Measurements from ENCODE around the gene PCMT1.
A peak's percentile ranks its signal among the peaks of the same experiment; 100 is the strongest.
"Not testable (repeated sequence)": the region's sequence is repeated elsewhere in the genome, so short reads cannot be mapped to it uniquely, and the experiment has no call there.

Gene PCMT1

DNA sequence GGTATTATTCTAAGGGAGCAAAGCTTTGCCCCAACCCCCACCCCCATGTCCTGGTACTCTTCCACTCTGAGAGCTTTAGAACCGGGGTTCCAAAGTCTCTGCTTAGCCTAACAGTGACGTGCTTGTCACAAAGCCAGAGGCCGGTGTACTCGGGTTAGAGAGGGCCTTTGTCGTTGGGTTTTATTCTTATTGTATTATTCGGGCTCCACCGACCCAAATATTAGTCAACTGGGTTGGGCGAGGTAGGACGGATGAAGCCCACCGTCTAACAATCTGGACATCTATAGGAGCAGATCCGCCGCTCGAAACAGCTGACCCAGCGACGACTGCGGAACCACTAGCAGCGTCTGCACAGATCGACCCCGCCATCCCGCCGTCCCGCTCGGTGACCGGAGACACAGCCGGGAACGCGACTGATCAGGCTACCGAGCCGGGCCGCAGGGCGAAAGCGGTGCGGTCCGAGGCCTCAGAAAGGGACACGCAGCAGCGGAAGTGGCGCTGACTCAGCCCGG, 403 bp upstream of the PCMT1 start:
- Histone ChIP-seq H3K4me3 (ENCODE audit: insufficient read depth, low read depth, low read length, poor library complexity, severe bottlenecking) (peak overlapping the region; percentile 96), H3K27ac (ENCODE audit: insufficient read depth, low read length, poor library complexity, severe bottlenecking) (peak overlapping the region; percentile 83), H3K4me1 (ENCODE audit: control insufficient read depth, insufficient read depth, low read length, poor library complexity, severe bottlenecking) (peaks cover 24% of the 10 kb centered on the region)
- not testable (repeated sequence) for H3K27me3 ChIP-seq (replicated peaks; ENCODE audit: control insufficient read depth, insufficient read depth, low read length, poor library complexity, severe bottlenecking); H3K36me3 ChIP-seq (ENCODE audit: control insufficient read depth, insufficient read depth, low read length); H3K9me3 ChIP-seq (ENCODE audit: control insufficient read depth, low read length); DNase-seq

DNA sequence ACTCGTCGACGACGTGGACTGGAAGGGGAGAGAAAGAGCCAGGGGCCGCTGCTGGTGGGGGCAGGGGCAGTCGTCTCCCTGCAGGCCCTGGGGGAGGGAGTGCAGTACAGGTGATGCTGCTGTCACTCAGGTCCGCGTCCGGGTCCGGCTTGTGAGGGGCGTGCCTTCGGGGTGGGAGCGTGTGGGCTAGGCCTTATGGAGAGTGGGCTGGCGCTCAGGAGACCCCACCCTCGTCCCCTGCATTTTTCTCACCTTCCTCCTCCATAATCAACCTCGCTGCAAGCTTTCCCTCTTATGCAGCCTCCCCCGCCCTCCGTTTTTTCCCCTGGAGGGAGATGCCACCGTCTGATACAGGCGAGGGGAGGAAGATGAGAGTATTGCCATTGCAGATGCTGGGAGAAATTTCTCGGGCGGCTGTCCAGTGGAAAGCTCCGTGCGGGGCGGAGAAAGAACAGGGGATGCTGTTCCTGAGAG, 632 bp downstream of the PCMT1 start:
- DNase-seq: peak; percentile 16 to 32 (median 31)
- Histone ChIP-seq H3K27ac (ENCODE audit: insufficient read depth, low read length, poor library complexity, severe bottlenecking) (peak overlapping the region; percentile 83), H3K36me3 (ENCODE audit: control insufficient read depth, insufficient read depth, low read length) (no peaks in the 10 kb centered on the region), H3K9me3 (ENCODE audit: control insufficient read depth, low read length) (no peaks in the 10 kb centered on the region), H3K27me3 (replicated peaks; ENCODE audit: control insufficient read depth, insufficient read depth, low read length, poor library complexity, severe bottlenecking) (no peaks in the 10 kb centered on the region), H3K4me3 (ENCODE audit: insufficient read depth, low read depth, low read length, poor library complexity, severe bottlenecking) (peak overlapping the region; percentile 96), H3K4me1 (ENCODE audit: control insufficient read depth, insufficient read depth, low read length, poor library complexity, severe bottlenecking) (peaks cover 22% of the 10 kb centered on the region)

- no peak overlapping the region for H3K27ac ChIP-seq (ENCODE audit: insufficient read depth, low read length, poor library complexity, severe bottlenecking)
- no peaks in the 10 kb centered on the region for H3K36me3 ChIP-seq (ENCODE audit: control insufficient read depth, insufficient read depth, low read length)
- no peak for DNase-seq
- H3K27me3 ChIP-seq (replicated peaks; ENCODE audit: control insufficient read depth, insufficient read depth, low read length, poor library complexity, severe bottlenecking): no peaks in the 10 kb centered on the region
- H3K9me3 ChIP-seq (ENCODE audit: control insufficient read depth, low read length): no peaks in the 10 kb centered on the region
- H3K4me3 ChIP-seq (ENCODE audit: insufficient read depth, low read depth, low read length, poor library complexity, severe bottlenecking): no peak overlapping the region
- peaks cover 17% of the 10 kb centered on the region for H3K4me1 ChIP-seq (ENCODE audit: control insufficient read depth, insufficient read depth, low read length, poor library complexity, severe bottlenecking)
These were observed 1.7 kb downstream of the PCMT1 start for GRCh38 chr6:149751239-149751638.

DNA sequence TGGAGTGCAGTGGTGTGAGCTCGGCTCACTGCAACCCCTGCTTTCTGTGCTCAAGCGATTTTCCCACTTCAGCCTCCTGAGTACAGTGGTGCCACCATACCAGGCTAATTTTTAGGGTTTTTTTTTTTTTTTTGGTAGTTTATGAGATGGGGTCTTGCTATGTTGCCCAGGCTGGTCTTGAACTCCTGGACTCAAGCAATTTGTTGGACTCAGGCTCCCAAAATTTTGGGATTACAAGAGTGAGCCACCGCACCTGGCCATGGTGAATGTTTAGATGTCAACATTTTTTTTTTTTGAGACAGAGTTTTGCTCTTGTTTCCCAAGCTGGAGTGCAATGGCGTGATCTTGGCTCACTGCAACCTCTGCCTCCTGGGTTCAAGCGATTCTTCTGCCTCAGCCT, 2.4 kb downstream of the PCMT1 start:
- not testable (repeated sequence) for H3K27ac ChIP-seq (ENCODE audit: insufficient read depth, low read length, poor library complexity, severe bottlenecking); H3K4me3 ChIP-seq (ENCODE audit: insufficient read depth, low read depth, low read length, poor library complexity, severe bottlenecking); H3K36me3 ChIP-seq (ENCODE audit: control insufficient read depth, insufficient read depth, low read length); H3K27me3 ChIP-seq (replicated peaks; ENCODE audit: control insufficient read depth, insufficient read depth, low read length, poor library complexity, severe bottlenecking); H3K9me3 ChIP-seq (ENCODE audit: control insufficient read depth, low read length); DNase-seq
- peaks cover 14% of the 10 kb centered on the region for H3K4me1 ChIP-seq (ENCODE audit: control insufficient read depth, insufficient read depth, low read length, poor library complexity, severe bottlenecking)

- Histone ChIP-seq H3K27me3 (replicated peaks; ENCODE audit: control insufficient read depth, insufficient read depth, low read length, poor library complexity, severe bottlenecking) (no peaks in the 10 kb centered on the region), H3K27ac (ENCODE audit: insufficient read depth, low read length, poor library complexity, severe bottlenecking) (no peak overlapping the region), H3K4me1 (ENCODE audit: control insufficient read depth, insufficient read depth, low read length, poor library complexity, severe bottlenecking) (peaks cover 14% of the 10 kb centered on the region), H3K9me3 (ENCODE audit: control insufficient read depth, low read length) (no peaks in the 10 kb centered on the region), H3K36me3 (ENCODE audit: control insufficient read depth, insufficient read depth, low read length) (no peaks in the 10 kb centered on the region), H3K4me3 (ENCODE audit: insufficient read depth, low read depth, low read length, poor library complexity, severe bottlenecking) (no peak overlapping the region)
- no peak for DNase-seq
These were observed 3.2 kb downstream of the PCMT1 start for GRCh38 chr6:149752600-149753373.

- H3K4me1 ChIP-seq (ENCODE audit: control insufficient read depth, insufficient read depth, low read length, poor library complexity, severe bottlenecking): peaks cover 14% of the 10 kb centered on the region
- H3K9me3 ChIP-seq (ENCODE audit: control insufficient read depth, low read length); H3K27ac ChIP-seq (ENCODE audit: insufficient read depth, low read length, poor library complexity, severe bottlenecking); H3K27me3 ChIP-seq (replicated peaks; ENCODE audit: control insufficient read depth, insufficient read depth, low read length, poor library complexity, severe bottlenecking); H3K4me3 ChIP-seq (ENCODE audit: insufficient read depth, low read depth, low read length, poor library complexity, severe bottlenecking); H3K36me3 ChIP-seq (ENCODE audit: control insufficient read depth, insufficient read depth, low read length); DNase-seq: not testable (repeated sequence)
These were observed 3.8 kb downstream of the PCMT1 start for GRCh38 chr6:149753374-149753637.

DNA sequence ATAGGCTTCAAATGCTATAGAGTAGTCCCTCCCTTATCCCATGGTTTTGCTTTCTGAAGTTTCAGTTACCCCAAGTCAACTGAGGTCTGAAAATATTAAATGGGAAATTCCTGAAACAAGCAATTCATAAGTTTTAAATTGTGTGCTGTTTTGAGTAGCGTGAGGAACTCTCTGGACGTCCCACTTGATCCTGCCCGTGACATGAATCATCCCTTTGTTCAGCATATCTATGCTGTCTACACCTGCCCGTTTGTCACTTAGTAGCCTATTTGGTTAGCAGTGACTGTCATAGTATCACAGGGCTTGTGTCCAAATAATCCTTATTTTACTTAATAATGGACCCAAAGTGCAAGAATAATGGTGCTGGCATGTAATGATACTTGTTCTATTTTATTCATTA, 5.0 kb downstream of the PCMT1 start:
- no peaks in the 10 kb centered on the region for H3K9me3 ChIP-seq (ENCODE audit: control insufficient read depth, low read length)
- H3K36me3 ChIP-seq (ENCODE audit: control insufficient read depth, insufficient read depth, low read length): no peaks in the 10 kb centered on the region
- no peaks in the 10 kb centered on the region for H3K27me3 ChIP-seq (replicated peaks; ENCODE audit: control insufficient read depth, insufficient read depth, low read length, poor library complexity, severe bottlenecking)
- DNase-seq: no peak
- H3K27ac ChIP-seq (ENCODE audit: insufficient read depth, low read length, poor library complexity, severe bottlenecking): no peak overlapping the region
- peaks cover 14% of the 10 kb centered on the region for H3K4me1 ChIP-seq (ENCODE audit: control insufficient read depth, insufficient read depth, low read length, poor library complexity, severe bottlenecking)
- H3K4me3 ChIP-seq (ENCODE audit: insufficient read depth, low read depth, low read length, poor library complexity, severe bottlenecking): no peak overlapping the region

DNA sequence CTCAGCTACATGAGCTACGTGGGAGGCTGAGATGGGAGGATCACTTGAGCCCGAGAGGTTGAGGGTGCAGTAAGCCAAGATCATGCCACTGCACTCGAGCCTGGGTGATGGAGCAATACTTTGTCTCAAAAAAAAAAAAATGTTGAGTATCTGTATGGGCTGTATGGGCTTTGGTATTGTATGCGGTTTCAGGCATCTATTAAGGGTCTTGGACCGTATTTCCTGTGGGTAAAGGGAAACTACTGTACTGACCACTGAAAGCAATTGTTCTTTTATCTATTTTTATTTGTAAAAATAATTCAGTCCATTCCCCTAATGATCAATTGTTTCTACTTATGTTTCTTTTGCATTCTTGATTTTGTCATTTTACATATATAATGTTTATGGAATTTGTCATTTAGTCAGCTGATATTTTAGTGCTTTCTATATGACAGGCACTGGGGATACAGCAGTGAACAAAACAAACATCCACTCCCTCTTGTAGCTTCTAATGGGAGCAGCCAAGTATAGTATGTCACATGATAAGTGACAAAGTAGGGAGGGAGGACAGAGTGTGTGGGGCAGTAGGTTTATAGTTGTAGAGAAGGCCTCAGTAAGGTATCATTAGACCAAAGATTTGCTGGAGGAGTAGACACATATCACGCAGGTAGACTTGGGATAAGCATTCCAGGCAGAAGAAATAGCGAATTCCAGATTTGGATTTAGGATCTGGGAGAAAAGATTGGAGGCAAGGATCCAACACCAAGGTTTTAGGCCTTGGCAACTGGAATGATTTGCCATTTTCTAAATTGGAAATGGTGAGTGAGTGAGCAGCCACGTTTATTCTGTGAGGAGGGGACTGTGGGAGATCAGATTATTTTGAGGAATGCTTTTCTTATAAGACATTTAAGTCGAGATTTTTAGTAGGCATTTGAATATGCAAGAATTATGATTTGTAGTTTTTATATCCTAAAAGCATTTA, 6.0 kb downstream of the PCMT1 start:
- H3K27ac ChIP-seq (ENCODE audit: insufficient read depth, low read length, poor library complexity, severe bottlenecking): no peak overlapping the region
- H3K9me3 ChIP-seq (ENCODE audit: control insufficient read depth, low read length): no peaks in the 10 kb centered on the region
- DNase-seq: no peak
- peaks cover 7% of the 10 kb centered on the region for H3K36me3 ChIP-seq (ENCODE audit: control insufficient read depth, insufficient read depth, low read length)
- H3K27me3 ChIP-seq (replicated peaks; ENCODE audit: control insufficient read depth, insufficient read depth, low read length, poor library complexity, severe bottlenecking): no peaks in the 10 kb centered on the region
- H3K4me3 ChIP-seq (ENCODE audit: insufficient read depth, low read depth, low read length, poor library complexity, severe bottlenecking): no peak overlapping the region
- peaks cover 8% of the 10 kb centered on the region for H3K4me1 ChIP-seq (ENCODE audit: control insufficient read depth, insufficient read depth, low read length, poor library complexity, severe bottlenecking)

GRCh38 chr6:149756261-149756636, 6.7 kb downstream of the PCMT1 start:
- Histone ChIP-seq H3K4me3 (ENCODE audit: insufficient read depth, low read depth, low read length, poor library complexity, severe bottlenecking) (no peak overlapping the region), H3K9me3 (ENCODE audit: control insufficient read depth, low read length) (no peaks in the 10 kb centered on the region), H3K36me3 (ENCODE audit: control insufficient read depth, insufficient read depth, low read length) (peaks cover 7% of the 10 kb centered on the region), H3K27me3 (replicated peaks; ENCODE audit: control insufficient read depth, insufficient read depth, low read length, poor library complexity, severe bottlenecking) (no peaks in the 10 kb centered on the region), H3K27ac (ENCODE audit: insufficient read depth, low read length, poor library complexity, severe bottlenecking) (no peak overlapping the region), H3K4me1 (ENCODE audit: control insufficient read depth, insufficient read depth, low read length, poor library complexity, severe bottlenecking) (peaks cover 3% of the 10 kb centered on the region)
- no peak for DNase-seq

DNA sequence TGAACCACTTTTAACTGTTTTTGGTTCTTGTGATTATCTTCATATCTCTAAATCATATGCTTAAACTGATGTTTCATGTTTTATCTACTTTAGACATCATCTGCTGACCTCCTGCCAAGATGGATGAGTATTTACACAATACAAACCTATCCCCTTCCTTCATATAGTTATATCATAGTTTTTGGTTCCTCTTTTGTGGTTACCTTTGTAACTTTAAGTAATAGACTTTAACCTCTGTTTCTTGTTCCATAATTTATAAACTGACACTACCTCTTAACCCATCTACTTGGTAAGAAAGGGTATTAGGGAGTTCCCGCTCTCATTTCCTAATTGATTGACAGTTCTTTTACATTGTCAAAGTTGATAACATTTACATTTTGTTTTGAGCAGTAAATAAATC, 11.9 kb downstream of the PCMT1 start:
- Histone ChIP-seq H3K4me1 (ENCODE audit: control insufficient read depth, insufficient read depth, low read length, poor library complexity, severe bottlenecking) (no peaks in the 10 kb centered on the region), H3K27ac (ENCODE audit: insufficient read depth, low read length, poor library complexity, severe bottlenecking) (no peak overlapping the region), H3K27me3 (replicated peaks; ENCODE audit: control insufficient read depth, insufficient read depth, low read length, poor library complexity, severe bottlenecking) (no peaks in the 10 kb centered on the region), H3K9me3 (ENCODE audit: control insufficient read depth, low read length) (no peaks in the 10 kb centered on the region), H3K36me3 (ENCODE audit: control insufficient read depth, insufficient read depth, low read length) (peaks cover 10% of the 10 kb centered on the region), H3K4me3 (ENCODE audit: insufficient read depth, low read depth, low read length, poor library complexity, severe bottlenecking) (no peak overlapping the region)
- DNase-seq: no peak
